H1 (cell line): ENCODE data around the gene ASAP3. TPM values are rescaled to one million over a fixed set of nuclear protein-coding genes. Genes with fewer than 3 reads are reported as not detected.

Experiments used
- CTCF ChIA-PET: fragments of 300-600 bp; sonication (Branson Sonifier 250); formaldehyde crosslinking; loops from one replicate; lab custom pipeline; 2021; ENCODE audit not compliant: partially characterized antibody; lab: Charles Lee
- POLR2A ChIA-PET: fragments of 300-600 bp; sonication (Branson Sonifier 250); formaldehyde crosslinking; loops from one replicate; lab custom pipeline; 2021; ENCODE audit warnings: inconsistent platforms; ENCODE audit not compliant: partially characterized antibody; lab: Charles Lee
- DNase-seq, 2 experiments: peaks; one replicate each; pipeline versions ENCODE4 v3.0.0 to v3.0.0-alpha.2; 2010 to 2022; ENCODE audit warnings: low spot score in 2 of 2, low read depth in 1 of 2, mixed read lengths in 1 of 2
- FAIRE-seq: peaks from 2 replicates; lab custom pipeline; 2011; peaks lifted over from hg19 to GRCh38; lab: Jason Lieb, UNC
- H2AFZ ChIP-seq: 2 replicates; pipeline ENCODE4 v1.8.1; 2012; ENCODE audit warnings: low read length, inconsistent platforms
- H2AK5ac ChIP-seq: 2 replicates; pipeline ENCODE4 v1.6.1; 2013; ENCODE audit warnings: low read depth, low read length
- H2BK120ac ChIP-seq: replicated peaks from 2 replicates; pipeline ENCODE3; 2013; ENCODE audit warnings: low read depth, low read length, inconsistent platforms
- H2BK12ac ChIP-seq: 2 replicates; pipeline ENCODE4 v1.6.1; 2013; ENCODE audit warnings: low read depth, low read length
- H2BK15ac ChIP-seq: 2 replicates; pipeline ENCODE4 v1.6.1; 2013; ENCODE audit warnings: low read length
- H2BK20ac ChIP-seq: 2 replicates; pipeline ENCODE4 v1.6.1; 2013; ENCODE audit warnings: low read length
- H2BK5ac ChIP-seq: 2 replicates; pipeline ENCODE4 v1.6.1; 2013; ENCODE audit warnings: low read depth, low read length
- H3K14ac ChIP-seq: 2 replicates; pipeline ENCODE4 v1.6.1; 2013; ENCODE audit warnings: inconsistent platforms; ENCODE audit not compliant: insufficient read length
- H3K18ac ChIP-seq: 2 replicates; pipeline ENCODE4 v1.6.1; 2013; ENCODE audit warnings: low read length; ENCODE audit errors: extremely low read depth
- H3K23ac ChIP-seq: 2 replicates; pipeline ENCODE4 v1.6.1; 2013; ENCODE audit warnings: inconsistent platforms; ENCODE audit not compliant: insufficient read length
- H3K23me2 ChIP-seq: 2 replicates; pipeline ENCODE4 v1.6.1; 2013; ENCODE audit warnings: low read depth, low read length
- H3K27ac ChIP-seq: 2 replicates; pipeline ENCODE4 v1.6.1; 2011; ENCODE audit warnings: low read depth, low read length, inconsistent platforms
- H3K27me3 ChIP-seq, 4 experiments: replicated peaks in 1 of 4; 1 replicate in 1 of 4; 2 replicates in 3 of 4; pipeline versions ENCODE4 v1.6.1 to v1.8.1; 2011 to 2013; ENCODE audit warnings: low read length in 3 of 4, mild to moderate bottlenecking in 3 of 4, inconsistent platforms in 2 of 4, mixed read lengths in 2 of 4, moderate library complexity in 1 of 4; ENCODE audit not compliant: control insufficient read depth in 3 of 4, insufficient read depth in 3 of 4; ENCODE audit errors: extremely low read depth in 1 of 4
- H3K36me3 ChIP-seq, 4 experiments: 2 replicates each; pipeline versions ENCODE4 v1.6.1 to v1.8.1; 2011 to 2013; ENCODE audit warnings: mild to moderate bottlenecking in 4 of 4, low read length in 3 of 4, moderate library complexity in 2 of 4, control low read depth in 1 of 4, inconsistent platforms in 1 of 4; ENCODE audit not compliant: insufficient read depth in 4 of 4, control insufficient read depth in 2 of 4
- H3K4ac ChIP-seq: replicated peaks from 2 replicates; pipeline ENCODE3; 2013; ENCODE audit warnings: low read length, low read depth, mixed read lengths, inconsistent platforms; ENCODE audit not compliant: insufficient read length
- H3K4me1 ChIP-seq, 4 experiments: replicated peaks in 1 of 4; 1 replicate in 1 of 4; 2 replicates in 3 of 4; pipeline versions ENCODE4 v1.6.1 to v1.8.1; 2011 to 2013; ENCODE audit warnings: low read length in 3 of 4, inconsistent platforms in 2 of 4, mixed read lengths in 1 of 4; ENCODE audit not compliant: insufficient read depth in 4 of 4, control insufficient read depth in 3 of 4
- H3K4me2 ChIP-seq, 2 experiments: 2 replicates each; pipeline versions ENCODE4 v1.6.1 to v1.8.1; 2011 to 2013; ENCODE audit warnings: low read depth in 2 of 2, low read length in 2 of 2, control low read depth in 1 of 2, inconsistent platforms in 1 of 2, mild to moderate bottlenecking in 1 of 2; ENCODE audit not compliant: insufficient read depth in 1 of 2
- H3K4me3 ChIP-seq, 4 experiments: fragments of 200-600, 300-600 bp in 1 of 4; sonication (generic), shearing (Covaris generic), sonication (Bioruptor Twin) in 1 of 4; 2 replicates each; pipeline versions ENCODE4 v1.5.1 to v1.8.1; 2011 to 2016; ENCODE audit warnings: low read length in 4 of 4, low read depth in 3 of 4, control low read depth in 2 of 4, inconsistent platforms in 2 of 4, mild to moderate bottlenecking in 2 of 4, mixed read lengths in 1 of 4, moderate library complexity in 1 of 4; ENCODE audit not compliant: insufficient read depth in 2 of 4; ENCODE audit errors: extremely low read depth in 1 of 4
- H3K56ac ChIP-seq: replicated peaks from 2 replicates; pipeline ENCODE3; 2013; ENCODE audit warnings: low read depth, mild to moderate bottlenecking, mixed read lengths, low read length, inconsistent platforms; ENCODE audit not compliant: insufficient read length
- H3K79me1 ChIP-seq: 2 replicates; pipeline ENCODE4 v1.6.1; 2013; ENCODE audit warnings: low read depth, low read length, control low read depth
- H3K79me2 ChIP-seq, 2 experiments: 2 replicates each; pipeline versions ENCODE4 v1.6.1 to v1.8.1; 2012 to 2013; ENCODE audit warnings: low read length in 2 of 2, mild to moderate bottlenecking in 2 of 2, inconsistent platforms in 1 of 2; ENCODE audit not compliant: insufficient read depth in 2 of 2, control insufficient read depth in 1 of 2
- H3K9ac ChIP-seq, 4 experiments: replicated peaks in 1 of 4; 1 replicate in 1 of 4; 2 replicates in 3 of 4; pipeline versions ENCODE4 v1.6.1 to v1.8.1; 2011 to 2013; ENCODE audit warnings: low read depth in 3 of 4, low read length in 3 of 4, control low read depth in 2 of 4, mild to moderate bottlenecking in 2 of 4, moderate library complexity in 2 of 4, inconsistent platforms in 1 of 4; ENCODE audit errors: extremely low read depth in 1 of 4
- H3K9me3 ChIP-seq, 2 experiments: 2 replicates each; pipeline versions ENCODE4 v1.6.1 to v1.8.1; 2012 to 2013; ENCODE audit warnings: mild to moderate bottlenecking in 2 of 2, moderate library complexity in 2 of 2, control low read depth in 1 of 2, inconsistent platforms in 1 of 2, low read depth in 1 of 2, low read length in 1 of 2, mixed read lengths in 1 of 2; ENCODE audit not compliant: insufficient read depth in 2 of 2
- H4K20me1 ChIP-seq, 2 experiments: replicated peaks in 1 of 2; 2 replicates each; pipeline versions ENCODE3 to v1.8.1; 2011 to 2013; ENCODE audit warnings: inconsistent platforms in 2 of 2, low read length in 2 of 2, mild to moderate bottlenecking in 1 of 2; ENCODE audit not compliant: insufficient read depth in 2 of 2, control insufficient read depth in 1 of 2
- H4K5ac ChIP-seq: 2 replicates; pipeline ENCODE4 v1.6.1; 2013; ENCODE audit warnings: low read length, low read depth, mixed read lengths, inconsistent platforms; ENCODE audit not compliant: insufficient read length
- H4K8ac ChIP-seq: 2 replicates; pipeline ENCODE4 v1.8.0; 2013; ENCODE audit warnings: mild to moderate bottlenecking, moderate library complexity, low read length, inconsistent platforms; ENCODE audit not compliant: insufficient read depth; ENCODE audit errors: extremely low read depth
- H4K91ac ChIP-seq: replicated peaks from 2 replicates; pipeline ENCODE3; 2013; ENCODE audit warnings: low read length, mixed read lengths, inconsistent platforms; ENCODE audit not compliant: insufficient read length
- CHD1 ChIP-seq: IDR thresholded peaks from 2 replicates; pipeline ENCODE4 v1.6.1; 2012; ENCODE audit warnings: low read depth, low read length, improper control_type of control experiment
- E2F6 ChIP-seq: IDR thresholded peaks from 2 replicates; pipeline ENCODE4 v1.6.1; 2012; ENCODE audit warnings: inconsistent platforms
- HDAC2 ChIP-seq, 2 experiments: fragments of 300-600 bp in 1 of 2; sonication (generic) in 1 of 2; IDR thresholded peaks; 2 replicates each; pipeline ENCODE4 v1.6.1; 2011 to 2012; ENCODE audit warnings: low read depth in 2 of 2, low read length in 2 of 2, mild to moderate bottlenecking in 2 of 2, moderate library complexity in 2 of 2, borderline replicate concordance in 1 of 2, inconsistent platforms in 1 of 2
- KDM4A ChIP-seq: IDR thresholded peaks from one replicate; pipeline ENCODE4 v1.7.1; 2012; ENCODE audit warnings: low read depth, mild to moderate bottlenecking, moderate library complexity, low read length, inconsistent platforms; ENCODE audit not compliant: severe bottlenecking
- NRF1 ChIP-seq: IDR thresholded peaks from 2 replicates; pipeline ENCODE4 v1.6.1; 2011; ENCODE audit warnings: mild to moderate bottlenecking, low read depth, low read length, improper control_type of control experiment
- SIX5 ChIP-seq: IDR thresholded peaks from 2 replicates; pipeline ENCODE4 v1.6.1; 2011; ENCODE audit warnings: mild to moderate bottlenecking, low read depth, low read length
- TAF1 ChIP-seq: IDR thresholded peaks from 2 replicates; pipeline ENCODE4 v1.6.1; 2011; ENCODE audit warnings: mild to moderate bottlenecking, low read depth, low read length
- TBP ChIP-seq: IDR thresholded peaks from 2 replicates; pipeline ENCODE4 v1.6.1; 2011; ENCODE audit warnings: low read depth, low read length, improper control_type of control experiment
- TEAD4 ChIP-seq: IDR thresholded peaks from 2 replicates; pipeline ENCODE4 v1.6.1; 2012; ENCODE audit warnings: low read depth, low read length, inconsistent platforms, mixed read lengths
- WGBS, 2 experiments: shearing (Covaris generic) in 1 of 2; methylation state at CpG; one replicate each; pipeline versions ENCODE4 v1.1.6 to v1.1.7; 2013 to 2015; ENCODE audit warnings: low lambda C conversion rate in 2 of 2, mixed read lengths in 2 of 2, inconsistent platforms in 1 of 2, low coverage in 1 of 2, missing lambda C conversion rate in 1 of 2; ENCODE audit not compliant: insufficient replicate concordance in 2 of 2, insufficient coverage in 1 of 2, insufficient read length in 1 of 2; ENCODE audit errors: extremely low coverage in 1 of 2, missing lambda C conversion rate in 1 of 2; 5-methylcytosine and 5-hydroxymethylcytosine counted together
- polyA plus RNA-seq, 7 experiments: library from polyadenylated mRNA; depleted of rRNA in 3 of 7; stranded (reverse) in 5 of 7; unstranded in 2 of 7; fragments of >200 nt in 5 of 7; fragments of 200-250 nt in 2 of 7; gene quantifications; 1 replicate in 5 of 7; 2 replicates in 1 of 7; 4 replicates in 1 of 7; pipeline versions ENCODE4 v1.2.1 to v1.2.3, GENCODE V29; 2011 to 2013; ENCODE audit warnings: missing spikeins in 2 of 7, mixed read lengths in 2 of 7
- total RNA-seq: library from RNA; stranded (reverse); fragmentation: NEBNext Ultra II Directional; extraction: Animal tissue kit (Norgen Biotek cat#: 25700); gene quantifications from 2 replicates; pipeline ENCODE4 v1.2.1, GENCODE V29; 2021
- TF ChIP-seq, protein P1 (sequence below): IDR thresholded peaks from 2 replicates; pipeline ENCODE4 v1.6.1; 2011; ENCODE audit warnings: low read length, improper control_type of control experiment
- TF ChIP-seq, protein P2 (sequence below): IDR thresholded peaks from 2 replicates; pipeline ENCODE4 v1.6.1; 2012; ENCODE audit warnings: inconsistent platforms

Gene ASAP3
- total and polyA plus RNA-seq, 2 of the 8 experiments (the other 6 are each of a cell fraction or from before 2014, with no cell fraction given), result 53.1 to 58.0 TPM

DNA sequence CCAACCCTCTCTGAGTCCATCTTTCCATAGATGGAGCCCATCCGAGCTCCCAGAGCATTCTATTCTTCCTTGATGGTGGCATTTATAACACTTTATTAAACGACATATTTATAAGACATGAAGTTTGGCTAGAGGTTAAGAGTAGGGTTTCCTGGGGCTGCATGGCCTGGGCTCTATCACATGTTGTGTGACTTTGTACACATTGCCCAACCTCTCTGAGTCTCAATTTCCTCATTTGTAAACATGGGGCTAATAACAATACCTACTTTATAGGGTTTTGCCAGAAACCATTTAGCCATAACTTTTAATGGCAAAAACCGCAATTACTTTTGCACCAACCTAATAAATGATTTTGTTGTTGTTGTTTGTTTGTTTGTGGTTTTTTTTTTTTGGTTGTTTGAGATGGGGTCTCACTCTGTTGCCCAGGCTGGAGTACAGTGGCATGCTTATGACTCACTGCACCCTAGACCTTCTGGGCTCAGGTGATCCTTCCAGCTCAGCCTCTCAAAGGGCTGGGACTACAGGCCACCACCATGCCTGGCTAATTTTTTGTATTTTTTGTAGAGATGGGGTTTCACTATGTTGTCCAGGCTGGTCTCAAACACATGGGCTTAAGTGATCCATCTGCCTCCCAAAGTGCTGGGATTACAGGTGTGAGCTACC lies 13.9 kb upstream of the ASAP3 start:
- WGBS, 2 experiments, result 90% methylated on average over 3 of the region's 3 CpGs; no CpG with 5 or more reads in 1 of the 2 experiments
- TF ChIP-seq TBP (no peak), SIX5 (no peak), E2F6 (no peak), CHD1 (no peak), HDAC2 (IDR thresholded peaks at IDR 0.05; ENCODE audit: borderline replicate concordance in 1 of 2, low read depth in 2 of 2, low read length in 2 of 2) (no peak), TAF1 (no peak), NRF1 (no peak), KDM4A (no peak), TEAD4 (no peak)
- TF ChIP-seq, protein P1, sequence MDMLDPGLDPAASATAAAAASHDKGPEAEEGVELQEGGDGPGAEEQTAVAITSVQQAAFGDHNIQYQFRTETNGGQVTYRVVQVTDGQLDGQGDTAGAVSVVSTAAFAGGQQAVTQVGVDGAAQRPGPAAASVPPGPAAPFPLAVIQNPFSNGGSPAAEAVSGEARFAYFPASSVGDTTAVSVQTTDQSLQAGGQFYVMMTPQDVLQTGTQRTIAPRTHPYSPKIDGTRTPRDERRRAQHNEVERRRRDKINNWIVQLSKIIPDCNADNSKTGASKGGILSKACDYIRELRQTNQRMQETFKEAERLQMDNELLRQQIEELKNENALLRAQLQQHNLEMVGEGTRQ, result no peak
- TF ChIP-seq, protein P2, sequence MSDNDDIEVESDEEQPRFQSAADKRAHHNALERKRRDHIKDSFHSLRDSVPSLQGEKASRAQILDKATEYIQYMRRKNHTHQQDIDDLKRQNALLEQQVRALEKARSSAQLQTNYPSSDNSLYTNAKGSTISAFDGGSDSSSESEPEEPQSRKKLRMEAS, result no peak

More for the DNA sequence above, 13.9 kb upstream of the ASAP3 start:
- H3K4ac ChIP-seq, result no peak overlapping the region
- H3K79me1 ChIP-seq, result no peaks in the 10 kb centered on the region
- H3K27ac ChIP-seq, result no peak overlapping the region
- H2BK12ac ChIP-seq, result no peak overlapping the region
- H2BK20ac ChIP-seq, result no peak overlapping the region
- H4K91ac ChIP-seq, result no peak overlapping the region
- no peaks in the 10 kb centered on the region for H3K79me2 ChIP-seq
- H4K5ac ChIP-seq, result no peak overlapping the region
- no peaks in the 10 kb centered on the region for H3K9me3 ChIP-seq
- no peak overlapping the region for H2AFZ ChIP-seq
- H3K36me3 ChIP-seq, result no peaks in the 10 kb centered on the region
- no peaks in the 10 kb centered on the region for H3K4me1 ChIP-seq
- no peak overlapping the region for H3K4me3 ChIP-seq
- H3K9ac ChIP-seq, result no peak overlapping the region
- no peak overlapping the region for H4K8ac ChIP-seq
- H4K20me1 ChIP-seq, result no peaks in the 10 kb centered on the region
- no peak overlapping the region for H2AK5ac ChIP-seq
- H3K18ac ChIP-seq, result no peak overlapping the region
- no peaks in the 10 kb centered on the region for H3K27me3 ChIP-seq
- H3K23me2 ChIP-seq, result no peaks in the 10 kb centered on the region
- H3K4me2 ChIP-seq, result no peak overlapping the region
- no peak overlapping the region for H2BK15ac ChIP-seq
- ChIA-PET POLR2A (interaction anchor here (0.7 to 2.1 kb wide), 10 partner anchors 8 to 246 kb away, joined by 3 to 10 read pairs (median 4); partner anchors contain the start of genes ASAP3, E2F2, ELOA and RPL11), CTCF (interaction anchor here (0.7 to 11.5 kb wide), 45 partner anchors 8 to 518 kb away, joined by 3 to 230 read pairs (median 5); partner anchors contain the start of genes ASAP3, E2F2, HNRNPR and ID3)
- FAIRE-seq (no peak), DNase-seq (no peak)
- H2BK120ac ChIP-seq, result no peak overlapping the region
- no peak overlapping the region for H3K23ac ChIP-seq
- no peak overlapping the region for H3K14ac ChIP-seq
- no peak overlapping the region for H2BK5ac ChIP-seq
- H3K56ac ChIP-seq, result no peak overlapping the region
